IPS DF 6.9 (cell line): ENCODE data around the gene DDX60.
"Not testable (repeated sequence)": the region's sequence is repeated elsewhere in the genome, so short reads cannot be mapped to it uniquely, and the experiment has no call there.

ENCODE experiments used
- DNase-seq: peaks from one replicate; pipeline ENCODE4 v3.0.0-alpha.2; 2013; ENCODE audit warnings: low read depth, low spot score
- H3K27ac ChIP-seq: one replicate; pipeline ENCODE4 v1.5.1; 2013; ENCODE audit warnings: low read length, control low read depth
- H3K27me3 ChIP-seq: 2 replicates; pipeline ENCODE4 v1.6.1; 2013; ENCODE audit warnings: mild to moderate bottlenecking, low read length; ENCODE audit not compliant: control insufficient read depth, insufficient read depth
- H3K36me3 ChIP-seq: 2 replicates; pipeline ENCODE4 v1.6.1; 2013; ENCODE audit warnings: low read length; ENCODE audit not compliant: control insufficient read depth, insufficient read depth
- H3K4me1 ChIP-seq: 2 replicates; pipeline ENCODE4 v1.6.1; 2013; ENCODE audit warnings: low read length; ENCODE audit not compliant: control insufficient read depth, insufficient read depth
- H3K4me3 ChIP-seq: 2 replicates; pipeline ENCODE4 v1.5.1; 2013; ENCODE audit warnings: mild to moderate bottlenecking, low read length
- H3K9me3 ChIP-seq: 2 replicates; pipeline ENCODE4 v1.6.1; 2013; ENCODE audit warnings: low read length, inconsistent platforms; ENCODE audit not compliant: control insufficient read depth, insufficient read depth
- WGBS: extraction: QIAGEN DNeasy Blood & Tissue Kit; methylation state at CpG from one replicate; pipeline ENCODE4 v1.1.7; 2013; ENCODE audit warnings: mixed read lengths, missing lambda C conversion rate; ENCODE audit not compliant: insufficient read length, insufficient coverage; 5-methylcytosine and 5-hydroxymethylcytosine counted together

The DDX60 gene

GRCh38 chr4:168213511-168213910, 105.0 kb downstream of the DDX60 start:
- not testable (repeated sequence) for H3K9me3 ChIP-seq, H3K4me3 ChIP-seq, H3K36me3 ChIP-seq, DNase-seq, H3K27me3 ChIP-seq, H3K4me1 ChIP-seq, H3K27ac ChIP-seq

- H3K36me3 ChIP-seq, result no peaks in the 10 kb centered on the region
- WGBS, result no CpG with 5 or more reads among the region's 3 CpGs
- no peak for DNase-seq
- H3K4me1 ChIP-seq, result no peaks in the 10 kb centered on the region
- H3K9me3 ChIP-seq, result no peaks in the 10 kb centered on the region
- no peak overlapping the region for H3K27ac ChIP-seq
- H3K4me3 ChIP-seq, result no peak overlapping the region
- H3K27me3 ChIP-seq, result no peaks in the 10 kb centered on the region
Observed at GRCh38 chr4:168212656-168213055, 105.9 kb downstream of the DDX60 start.

GRCh38 chr4:168208957-168209614, 109.5 kb downstream of the DDX60 start:
- DNase-seq, result no peak
- Histone ChIP-seq H3K4me1 (no peaks in the 10 kb centered on the region), H3K4me3 (no peak overlapping the region), H3K27ac (no peak overlapping the region), H3K27me3 (no peaks in the 10 kb centered on the region), H3K36me3 (no peaks in the 10 kb centered on the region), H3K9me3 (no peaks in the 10 kb centered on the region)
- WGBS, result no CpG with 5 or more reads among the region's 3 CpGs

- H3K9me3 ChIP-seq, result peaks cover 3% of the 10 kb centered on the region
- H3K4me1 ChIP-seq, result no peaks in the 10 kb centered on the region
- no peak overlapping the region for H3K27ac ChIP-seq
- no peak overlapping the region for H3K4me3 ChIP-seq
- DNase-seq, result no peak
- no peaks in the 10 kb centered on the region for H3K27me3 ChIP-seq
- no CpG with 5 or more reads among the region's 4 CpGs for WGBS
- no peaks in the 10 kb centered on the region for H3K36me3 ChIP-seq
Observed at GRCh38 chr4:168203233-168203911, 115.2 kb downstream of the DDX60 start.

GRCh38 chr4:168200685-168201084, 117.9 kb downstream of the DDX60 start:
- Histone ChIP-seq H3K27me3 (no peaks in the 10 kb centered on the region), H3K36me3 (no peaks in the 10 kb centered on the region), H3K9me3 (peaks cover 3% of the 10 kb centered on the region), H3K27ac (no peak overlapping the region), H3K4me1 (no peaks in the 10 kb centered on the region), H3K4me3 (no peak overlapping the region)
- DNase-seq, result no peak
- no CpG with 5 or more reads among the region's 3 CpGs for WGBS

- H3K36me3 ChIP-seq, result no peaks in the 10 kb centered on the region
- no peak overlapping the region for H3K4me3 ChIP-seq
- WGBS, result 100% methylated on average over 1 of the region's 4 CpGs
- no peak for DNase-seq
- H3K4me1 ChIP-seq, result no peaks in the 10 kb centered on the region
- no peak overlapping the region for H3K27ac ChIP-seq
- no peaks in the 10 kb centered on the region for H3K27me3 ChIP-seq
- peaks cover 3% of the 10 kb centered on the region for H3K9me3 ChIP-seq
Observed at GRCh38 chr4:168199260-168199957, 119.1 kb downstream of the DDX60 start.

- Histone ChIP-seq H3K27me3 (no peaks in the 10 kb centered on the region), H3K27ac (no peak overlapping the region), H3K4me3 (no peak overlapping the region), H3K4me1 (no peaks in the 10 kb centered on the region), H3K9me3 (no peaks in the 10 kb centered on the region), H3K36me3 (no peaks in the 10 kb centered on the region)
- no peak for DNase-seq
Observed at GRCh38 chr4:168197926-168198325, 120.6 kb downstream of the DDX60 start.

GRCh38 chr4:168188754-168189153, 129.8 kb downstream of the DDX60 start:
- H3K4me3 ChIP-seq, result no peak overlapping the region
- no CpG with 5 or more reads among the region's 1 CpG for WGBS
- H3K36me3 ChIP-seq, result no peaks in the 10 kb centered on the region
- no peak for DNase-seq
- no peaks in the 10 kb centered on the region for H3K9me3 ChIP-seq
- no peaks in the 10 kb centered on the region for H3K27me3 ChIP-seq
- H3K27ac ChIP-seq, result no peak overlapping the region
- no peaks in the 10 kb centered on the region for H3K4me1 ChIP-seq

GRCh38 chr4:168183717-168184571, 134.6 kb downstream of the DDX60 start:
- Histone ChIP-seq H3K36me3 (no peaks in the 10 kb centered on the region), H3K9me3 (no peaks in the 10 kb centered on the region), H3K4me3 (no peak overlapping the region), H3K4me1 (no peaks in the 10 kb centered on the region), H3K27me3 (no peaks in the 10 kb centered on the region), H3K27ac (no peak overlapping the region)
- DNase-seq, result no peak
- no CpG with 5 or more reads among the region's 6 CpGs for WGBS

GRCh38 chr4:168177546-168178149, 140.9 kb downstream of the DDX60 start:
- Histone ChIP-seq H3K9me3 (no peaks in the 10 kb centered on the region), H3K36me3 (no peaks in the 10 kb centered on the region), H3K27ac (no peak overlapping the region), H3K27me3 (no peaks in the 10 kb centered on the region), H3K4me1 (no peaks in the 10 kb centered on the region; the same call in 1 of the 2 replicates), H3K4me3 (no peak overlapping the region)
- no CpG with 5 or more reads among the region's 5 CpGs for WGBS
- no peak for DNase-seq
